C4-2B (cell line): ENCODE data around the gene KDSR.

Experiments
- ZFX ChIP-seq: fragments of 450-650 bp; IDR thresholded peaks from 2 replicates; pipeline ENCODE4 v1.6.1; 2017
- TF ChIP-seq, protein P1 (sequence below): fragments of 450-650 bp; conservative IDR thresholded peaks from 2 replicates; pipeline ENCODE4 v1.5.1; 2017; ENCODE audit warnings: mild to moderate bottlenecking

- TF ChIP-seq, protein P1, sequence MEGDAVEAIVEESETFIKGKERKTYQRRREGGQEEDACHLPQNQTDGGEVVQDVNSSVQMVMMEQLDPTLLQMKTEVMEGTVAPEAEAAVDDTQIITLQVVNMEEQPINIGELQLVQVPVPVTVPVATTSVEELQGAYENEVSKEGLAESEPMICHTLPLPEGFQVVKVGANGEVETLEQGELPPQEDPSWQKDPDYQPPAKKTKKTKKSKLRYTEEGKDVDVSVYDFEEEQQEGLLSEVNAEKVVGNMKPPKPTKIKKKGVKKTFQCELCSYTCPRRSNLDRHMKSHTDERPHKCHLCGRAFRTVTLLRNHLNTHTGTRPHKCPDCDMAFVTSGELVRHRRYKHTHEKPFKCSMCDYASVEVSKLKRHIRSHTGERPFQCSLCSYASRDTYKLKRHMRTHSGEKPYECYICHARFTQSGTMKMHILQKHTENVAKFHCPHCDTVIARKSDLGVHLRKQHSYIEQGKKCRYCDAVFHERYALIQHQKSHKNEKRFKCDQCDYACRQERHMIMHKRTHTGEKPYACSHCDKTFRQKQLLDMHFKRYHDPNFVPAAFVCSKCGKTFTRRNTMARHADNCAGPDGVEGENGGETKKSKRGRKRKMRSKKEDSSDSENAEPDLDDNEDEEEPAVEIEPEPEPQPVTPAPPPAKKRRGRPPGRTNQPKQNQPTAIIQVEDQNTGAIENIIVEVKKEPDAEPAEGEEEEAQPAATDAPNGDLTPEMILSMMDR = no peak
- TF ChIP-seq ZFX = no peak
These were observed 52.8 kb downstream of the KDSR start for GRCh38 chr18:63314062-63314790.
